K562 (cell line): ENCODE measurements around the gene PHACTR3. TPM values are rescaled to one million over a fixed set of nuclear protein-coding genes. Genes with fewer than 3 reads are reported as not detected.

Source experiments
- polyA plus RNA-seq, 8 experiments: library from polyadenylated mRNA; depleted of rRNA in 4 of 8; stranded (reverse) in 5 of 8; unstranded in 3 of 8; fragments of >200 nt; fragmentation: Nextera tagmentation in 2 of 8; fragmentation: Illumina TruSeq in 1 of 8; extraction: Ambion mirVana in 2 of 8; extraction: Trizol in 1 of 8; gene quantifications; 2 replicates each; pipeline versions ENCODE4 v1.2.1 to v1.2.3, GENCODE V29; 2011 to 2014; ENCODE audit warnings: inconsistent platforms in 1 of 8, missing spikeins in 1 of 8
- small RNA-seq: library from RNA; depleted of rRNA; stranded (forward); fragments of <200 nt; gene quantifications from one replicate; pipeline ENCODE3, GENCODE V24; 2014
- total RNA-seq, 7 experiments: library from RNA; depleted of rRNA in 6 of 7; stranded (reverse); fragments of >200 nt in 6 of 7; fragmentation: Illumina TruSeq in 2 of 7; extraction: Trizol in 2 of 7; gene quantifications; 2 replicates each; pipeline versions ENCODE4 v1.2.1 to v1.2.3, GENCODE V29; 2011 to 2021; ENCODE audit warnings: low replicate concordance in 1 of 7

Gene PHACTR3
- total and polyA plus RNA-seq, 9 of the 15 experiments (the other 6 are each of a cell fraction or from before 2014, with no cell fraction given): not detected

Small RNA genes within 50 kb of the gene (small RNA-seq; reads per million reads assigned to genes)
- gene RNU7-141P: not detected
